Stimulated activated CD4-positive, alpha-beta T cell treated with anti-CD3 and anti-CD28 coated beads, Interleukin-1b, Interleukin-23, amount 100 ng/mL, for 48 hours (primary cell): ENCODE measurements around the gene EDIL3.
"Not testable (repeated sequence)": the region's sequence is repeated elsewhere in the genome, so short reads cannot be mapped to it uniquely, and the experiment has no call there.

Experiments used
- DNase-seq: peaks from one replicate; pipeline ENCODE4 v3.0.0-alpha.2; 2020

EDIL3 gene

GRCh38 chr5:84028093-84028492 lies 356.6 kb downstream of the EDIL3 start:
- no peak for DNase-seq

GRCh38 chr5:84018521-84018920 lies 366.2 kb downstream of the EDIL3 start:
- not testable (repeated sequence) for DNase-seq

- DNase-seq = no peak
These were observed 367.0 kb downstream of the EDIL3 start for GRCh38 chr5:84017523-84018172.

- DNase-seq = no peak
These were observed 368.6 kb downstream of the EDIL3 start for GRCh38 chr5:84016085-84016484.

DNA sequence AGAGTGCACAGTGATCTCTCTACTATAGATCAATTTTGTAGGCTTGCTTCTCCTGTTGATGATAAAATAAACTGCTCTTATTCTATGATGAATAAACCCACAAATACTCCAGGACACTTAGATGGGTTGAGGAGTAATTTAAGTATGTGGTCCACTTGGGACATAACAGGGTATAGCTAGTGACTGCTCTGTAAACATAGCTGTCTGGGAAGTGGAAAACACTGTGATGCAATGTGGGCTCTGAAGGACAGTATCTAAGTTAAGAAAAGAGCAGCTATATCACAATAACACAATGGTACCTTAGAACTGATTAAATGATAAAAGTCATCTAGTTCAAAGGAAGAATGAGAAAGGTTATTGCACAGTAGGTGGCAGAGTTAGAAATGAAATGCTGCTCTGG lies 369.7 kb downstream of the EDIL3 start:
- DNase-seq = no peak

DNA sequence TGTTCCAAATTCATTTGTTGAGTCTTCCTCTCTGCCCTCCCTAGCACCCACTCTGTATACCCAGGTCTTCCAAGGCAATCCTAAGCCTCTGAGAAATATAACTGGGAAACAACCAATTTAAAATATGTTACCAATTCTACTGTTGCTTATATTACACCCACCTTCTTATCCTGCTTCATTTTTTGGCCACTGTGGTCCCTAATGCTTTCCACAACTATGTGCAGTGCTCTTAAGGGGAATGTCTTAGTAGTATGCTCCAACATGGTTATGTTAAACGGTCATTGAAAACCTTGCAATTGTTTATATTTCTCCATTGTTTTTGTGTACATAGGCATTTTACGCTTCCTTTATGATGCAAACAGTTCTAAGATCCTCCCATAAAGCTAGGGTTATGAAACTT lies 390.9 kb downstream of the EDIL3 start:
- no peak for DNase-seq

- DNase-seq = no peak
These were observed 393.0 kb downstream of the EDIL3 start for GRCh38 chr5:83991566-83992224.

DNA sequence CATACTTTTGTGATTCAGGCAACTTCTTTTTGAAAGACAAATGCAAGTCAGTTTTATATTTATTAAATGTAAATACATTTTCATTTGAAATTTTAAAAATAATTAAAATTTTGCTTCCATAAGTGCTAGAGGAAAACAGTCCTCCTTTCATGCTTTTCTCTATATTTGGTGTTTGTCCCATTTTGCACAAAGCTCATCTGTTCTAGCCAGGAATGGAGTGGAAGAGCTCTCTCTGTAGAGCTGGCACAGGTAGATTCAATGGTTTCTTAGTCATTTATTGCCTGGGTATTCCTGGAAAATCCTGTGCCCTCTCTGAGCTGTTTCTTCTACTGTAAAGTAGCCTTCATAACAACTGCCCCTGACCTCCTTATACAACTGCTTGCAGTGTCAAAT lies 396.4 kb downstream of the EDIL3 start:
- no peak for DNase-seq

DNA sequence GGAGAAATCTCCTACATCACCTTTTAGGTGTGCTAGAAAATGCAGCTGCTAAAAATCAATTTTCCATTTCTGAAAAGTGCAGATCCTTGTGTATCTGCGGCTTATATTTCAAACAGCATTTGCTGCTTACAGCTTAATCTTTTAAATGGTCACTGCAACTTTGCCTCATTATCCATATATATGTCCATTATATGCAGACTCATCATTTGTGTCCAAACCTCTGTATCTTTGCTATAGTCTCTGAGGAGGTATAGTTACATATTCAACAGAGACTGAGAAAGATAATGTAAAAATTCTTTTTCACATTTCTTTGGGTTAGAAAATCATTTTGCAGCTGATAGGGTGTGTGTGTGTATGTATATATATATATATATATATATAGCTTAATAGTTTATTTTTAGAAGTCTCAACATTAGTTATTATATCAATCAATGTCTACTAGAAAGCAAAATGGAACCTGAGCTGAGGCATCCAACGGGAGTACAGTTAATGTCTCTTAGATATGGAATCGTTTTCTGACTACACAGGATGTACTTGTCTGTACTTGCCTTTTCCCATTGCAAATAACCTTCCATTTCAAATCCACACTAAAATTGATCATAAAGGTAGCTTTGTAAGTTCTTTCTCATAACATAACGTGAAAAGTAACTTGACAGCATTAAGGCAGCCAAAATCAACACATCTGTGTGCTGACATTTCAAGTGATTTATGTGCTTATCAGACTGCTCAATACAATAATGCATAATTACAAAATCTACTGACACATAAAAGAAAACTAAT lies 397.0 kb downstream of the EDIL3 start:
- no peak for DNase-seq

DNA sequence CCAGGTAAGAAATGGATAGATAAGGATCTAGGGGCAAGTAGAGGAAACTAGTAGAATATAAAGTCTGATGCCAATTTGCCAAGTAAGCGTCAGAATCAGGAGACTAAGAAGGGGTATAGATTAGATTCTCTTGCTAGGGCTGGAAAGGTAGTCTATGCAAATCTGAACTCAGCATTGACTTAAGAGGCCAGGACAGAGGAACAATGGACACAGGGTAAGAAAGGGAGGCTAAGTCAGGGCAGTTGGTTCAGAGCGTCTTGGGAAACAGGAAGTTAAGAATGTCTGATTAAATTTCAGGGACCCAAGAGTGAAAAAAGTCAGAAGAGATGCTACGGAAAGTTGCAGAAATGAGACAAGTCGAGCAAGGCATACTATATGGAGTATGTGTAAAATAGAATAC lies 400.8 kb downstream of the EDIL3 start:
- DNase-seq = no peak

DNA sequence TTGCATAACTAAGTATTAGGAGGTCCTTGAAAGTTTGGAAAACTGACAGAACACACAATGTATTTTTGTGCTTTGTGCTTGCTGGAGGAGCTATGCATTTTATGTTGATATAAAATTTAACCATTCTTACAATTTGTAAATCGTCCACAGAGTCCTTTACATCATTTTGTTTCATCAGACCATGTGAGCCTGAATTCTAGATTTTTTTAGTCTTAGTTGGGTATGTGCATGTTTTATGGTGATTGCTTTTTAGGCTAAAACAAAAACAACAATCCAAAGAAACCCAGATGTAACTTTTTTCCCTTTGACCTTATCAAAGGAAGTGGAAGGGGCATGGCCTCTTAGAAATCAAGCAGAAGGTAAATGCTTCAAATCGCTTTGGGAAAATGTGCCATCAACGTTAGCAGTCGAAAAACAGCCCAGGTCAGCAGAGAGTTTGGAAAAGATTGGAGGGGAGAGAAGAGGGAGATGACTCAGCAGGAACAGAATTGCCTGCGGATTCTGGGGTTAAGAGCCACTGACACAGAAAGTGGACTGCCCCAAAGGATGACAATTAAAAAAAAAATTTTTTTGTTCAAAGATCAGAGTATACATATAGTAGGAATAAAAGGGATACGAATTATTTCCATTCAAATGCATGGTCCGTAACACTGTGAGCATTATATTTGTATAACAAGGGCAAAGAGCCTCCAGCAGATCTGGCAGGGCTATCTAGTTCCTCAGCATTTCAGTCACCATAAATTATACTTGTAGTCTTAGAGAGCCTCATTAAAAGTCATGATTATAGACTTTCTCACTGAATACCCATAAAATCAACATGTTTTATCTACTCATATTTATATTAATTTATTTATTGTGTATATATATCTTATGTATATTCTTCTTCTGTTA lies 410.5 kb downstream of the EDIL3 start:
- DNase-seq = no peak

DNA sequence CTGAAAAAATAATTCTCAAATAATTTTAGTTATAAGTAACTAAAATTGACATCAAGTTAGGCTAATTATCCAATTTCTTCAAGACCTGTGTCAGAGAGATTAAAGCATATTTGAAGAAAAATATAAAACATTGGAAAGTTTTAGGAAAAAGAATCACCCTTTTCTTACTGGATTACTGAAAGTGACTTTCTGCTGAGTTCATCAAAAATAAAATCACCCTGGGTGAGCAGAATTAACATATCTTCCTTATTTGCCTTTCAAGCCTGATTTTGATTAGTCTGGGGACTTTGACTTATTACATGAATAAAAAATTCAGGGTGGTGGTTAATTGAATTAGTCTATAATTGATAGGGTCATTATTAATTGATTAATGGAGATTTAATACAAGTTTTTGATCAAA lies 411.8 kb downstream of the EDIL3 start:
- DNase-seq = no peak

- no peak for DNase-seq
These were observed 412.4 kb downstream of the EDIL3 start for GRCh38 chr5:83972236-83972635.

GRCh38 chr5:83967417-83967816 lies 417.3 kb downstream of the EDIL3 start:
- DNase-seq = no peak

GRCh38 chr5:83965441-83965840 lies 419.2 kb downstream of the EDIL3 start:
- no peak for DNase-seq

- DNase-seq = no peak
These were observed 420.4 kb downstream of the EDIL3 start for GRCh38 chr5:83964271-83964670.

GRCh38 chr5:83957188-83957587 lies 427.5 kb downstream of the EDIL3 start:
- no peak for DNase-seq

GRCh38 chr5:83956386-83956785 lies 428.3 kb downstream of the EDIL3 start:
- DNase-seq = no peak

GRCh38 chr5:83955916-83956315 lies 428.8 kb downstream of the EDIL3 start:
- DNase-seq = no peak

- DNase-seq = no peak
These were observed 436.9 kb downstream of the EDIL3 start for GRCh38 chr5:83947763-83948162.

- DNase-seq = no peak
These were observed 438.2 kb downstream of the EDIL3 start for GRCh38 chr5:83946516-83946915.

- no peak for DNase-seq
These were observed 442.5 kb downstream of the EDIL3 start for GRCh38 chr5:83942155-83942554.

DNA sequence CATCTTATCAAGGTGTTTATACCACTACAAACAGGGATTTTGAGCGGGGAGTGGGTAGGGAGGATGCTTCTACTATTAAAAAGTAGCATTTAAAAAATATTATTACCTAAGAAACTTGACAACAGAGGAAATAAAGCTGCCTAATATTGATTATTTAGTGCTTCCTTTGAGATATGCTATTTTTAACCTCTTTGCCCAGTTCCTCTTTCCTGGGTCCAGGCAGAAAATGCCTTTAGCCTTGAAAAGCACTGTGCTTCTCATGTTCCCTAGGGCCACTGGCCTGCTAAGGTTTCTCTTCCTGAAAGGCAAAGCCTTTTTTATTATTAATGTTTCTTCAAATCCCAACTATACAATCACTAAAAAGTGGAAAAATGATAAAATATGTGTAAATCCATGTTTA lies 446.8 kb downstream of the EDIL3 start:
- no peak for DNase-seq
